ENCODE results near the gene LONRF3.

LONRF3 gene

DNA sequence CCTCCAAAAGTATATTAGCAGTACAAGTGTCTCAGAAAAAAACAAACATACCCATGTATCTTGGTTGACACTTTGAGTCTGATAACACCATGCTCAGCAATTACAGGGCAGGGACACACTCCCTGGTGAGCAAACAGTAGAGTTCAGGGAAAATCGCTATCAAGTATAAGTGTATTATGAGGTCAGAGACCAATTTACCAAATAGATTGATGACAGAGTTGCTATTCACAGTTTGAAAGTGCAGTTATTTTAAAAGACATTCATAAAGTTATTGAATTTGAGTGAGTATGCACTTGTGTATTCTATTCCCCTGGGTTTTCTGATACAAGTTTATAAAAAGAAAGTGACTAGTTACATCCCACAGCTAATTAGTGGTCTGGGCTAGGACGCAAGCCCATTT lies 10.2 kb upstream of the LONRF3 start:
- TF ChIP-seq SIN3A (IDR thresholded peaks at IDR 0.05; ENCODE audit: borderline replicate concordance, insufficient read depth, low read length) (no peak), TAF1 (IDR thresholded peaks at IDR 0.05; ENCODE audit: borderline replicate concordance, insufficient read depth, low read length) (no peak), FOXP2 (optimal IDR thresholded peaks at IDR 0.05; ENCODE audit: borderline replicate concordance, extremely low read depth, extremely low read length, insufficient read depth) (no peak), REST (IDR thresholded peaks at IDR 0.05; ENCODE audit: insufficient read depth in 1 of 2, low read depth in 2 of 2, low read length in 2 of 2) (no peak), POLR2AphosphoS5 (IDR thresholded peaks at IDR 0.05; ENCODE audit: low read depth, low read length) (no peak)

DNA sequence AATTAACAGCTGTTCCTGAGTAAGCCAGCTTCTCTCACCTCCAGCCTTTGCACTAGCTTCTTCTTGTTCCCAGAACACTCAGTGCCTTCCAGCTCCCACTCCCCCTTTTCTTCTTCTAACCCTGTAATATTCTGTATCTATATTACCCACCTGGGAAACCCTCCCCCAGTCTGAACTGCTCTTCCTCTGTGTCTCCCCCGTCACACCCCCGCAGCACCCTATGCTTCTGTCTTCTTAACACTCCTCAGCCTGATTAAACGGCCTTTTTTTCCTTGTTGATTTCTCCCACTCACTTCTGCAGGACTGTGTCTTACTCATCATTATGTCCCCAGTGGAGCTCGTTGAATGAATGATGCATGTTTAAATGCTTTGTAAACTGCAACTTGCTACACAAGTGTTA lies 9.0 kb upstream of the LONRF3 start:
- TF ChIP-seq FOXP2 (optimal IDR thresholded peaks at IDR 0.05; ENCODE audit: borderline replicate concordance, extremely low read depth, extremely low read length, insufficient read depth) (no peak), POLR2AphosphoS5 (IDR thresholded peaks at IDR 0.05; ENCODE audit: low read depth, low read length) (no peak), SIN3A (IDR thresholded peaks at IDR 0.05; ENCODE audit: borderline replicate concordance, insufficient read depth, low read length) (no peak), TAF1 (IDR thresholded peaks at IDR 0.05; ENCODE audit: borderline replicate concordance, insufficient read depth, low read length) (no peak), REST (IDR thresholded peaks at IDR 0.05; ENCODE audit: insufficient read depth in 1 of 2, low read depth in 2 of 2, low read length in 2 of 2) (no peak)

GRCh38 chrX:118968031-118968430 lies 6.4 kb upstream of the LONRF3 start:
- TF ChIP-seq TAF1 (IDR thresholded peaks at IDR 0.05; ENCODE audit: borderline replicate concordance, insufficient read depth, low read length) (no peak), FOXP2 (optimal IDR thresholded peaks at IDR 0.05; ENCODE audit: borderline replicate concordance, extremely low read depth, extremely low read length, insufficient read depth) (no peak), POLR2AphosphoS5 (IDR thresholded peaks at IDR 0.05; ENCODE audit: low read depth, low read length) (no peak), REST (IDR thresholded peaks at IDR 0.05; ENCODE audit: insufficient read depth in 1 of 2, low read depth in 2 of 2, low read length in 2 of 2) (no peak), SIN3A (IDR thresholded peaks at IDR 0.05; ENCODE audit: borderline replicate concordance, insufficient read depth, low read length) (no peak)

DNA sequence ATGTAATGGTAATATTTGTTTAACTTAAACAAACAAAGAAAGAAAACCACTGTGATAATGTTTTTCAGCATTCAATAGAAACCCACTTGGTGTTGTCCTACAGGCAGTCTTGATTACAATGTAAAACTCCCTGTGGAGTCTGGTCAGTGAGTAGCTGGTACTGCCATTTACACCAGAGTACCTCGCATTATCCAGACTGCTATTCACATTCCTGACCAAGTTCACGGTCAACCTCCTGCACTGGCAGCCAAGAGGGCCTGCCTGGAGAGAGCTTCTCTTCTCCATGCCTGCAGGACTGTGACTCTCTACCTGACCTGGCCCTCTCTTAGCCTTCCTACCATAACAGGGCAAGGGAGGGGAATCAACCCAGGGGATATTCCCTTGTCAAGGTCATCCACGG lies 2.9 kb upstream of the LONRF3 start:
- TF ChIP-seq FOXP2 (optimal IDR thresholded peaks at IDR 0.05; ENCODE audit: borderline replicate concordance, extremely low read depth, extremely low read length, insufficient read depth) = no peak

GRCh38 chrX:118973389-118974087 lies 880 bp upstream of the LONRF3 start:
- TF ChIP-seq REST (IDR thresholded peaks at IDR 0.05; ENCODE audit: insufficient read depth in 1 of 2, low read depth in 2 of 2, low read length in 2 of 2) = no peak
- no peak for TF ChIP-seq TAF1 (IDR thresholded peaks at IDR 0.05; ENCODE audit: borderline replicate concordance, insufficient read depth, low read length)
- no peak for TF ChIP-seq POLR2AphosphoS5 (IDR thresholded peaks at IDR 0.05; ENCODE audit: low read depth, low read length)
- TF ChIP-seq FOXP2 (optimal IDR thresholded peaks at IDR 0.05; ENCODE audit: borderline replicate concordance, extremely low read depth, extremely low read length, insufficient read depth) = no peak
- no peak for TF ChIP-seq SIN3A (IDR thresholded peaks at IDR 0.05; ENCODE audit: borderline replicate concordance, insufficient read depth, low read length)
